Measurements from ENCODE around the gene ABCC3. TPM values are rescaled to one million over a fixed set of nuclear protein-coding genes. Genes with fewer than 3 reads are reported as not detected.

The ABCC3 gene
- total and polyA plus RNA-seq, 9 of the 15 experiments (the other 6 are each of a cell fraction or from before 2014, with no cell fraction given): 0.03 to 1.6 (median 0.42) TPM; not detected in 5

DNA sequence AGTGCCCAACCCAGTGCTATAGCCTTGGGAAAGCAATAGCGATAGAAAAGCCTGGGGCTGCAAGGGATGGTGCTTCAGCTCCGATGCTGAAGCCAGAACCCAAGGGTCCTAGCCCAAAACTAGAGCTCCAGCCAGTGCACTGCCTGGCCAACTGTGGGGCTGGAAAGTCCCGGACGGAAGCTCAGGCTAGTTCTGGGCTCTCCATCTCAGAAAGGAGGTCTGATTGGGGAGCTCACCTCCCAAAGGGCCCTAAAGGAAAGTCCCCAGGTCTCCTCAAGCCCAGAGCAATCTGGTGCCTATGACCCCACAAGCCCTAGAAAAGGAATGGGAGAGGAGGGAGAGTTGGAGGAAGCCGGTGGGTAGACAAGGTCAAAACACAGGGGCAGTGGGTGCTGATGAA lies 2.0 kb upstream of the ABCC3 start:
- FAIRE-seq (no peak), ATAC-seq (no peak), DNase-seq (ENCODE audit: extremely low read depth in 1 of 4, low spot score in 3 of 4) (no peak)
- Histone ChIP-seq H3K4me2 (ENCODE audit: insufficient read depth, low read length) (no peak overlapping the region), H3K36me3 (ENCODE audit: control insufficient read depth, insufficient read depth, low read length) (no peaks in the 10 kb centered on the region), H3K9me3 (replicated peaks; ENCODE audit: control insufficient read depth, insufficient read depth, low read depth, low read length) (no peaks in the 10 kb centered on the region), H3K27me3 (ENCODE audit: control insufficient read depth in 2 of 2, insufficient read depth in 2 of 2, low read length in 2 of 2) (peaks cover 27 to 77% of the 10 kb centered on the region in 2 experiments), H3K9me1 (ENCODE audit: control insufficient read depth, insufficient read depth, low read length) (no peaks in the 10 kb centered on the region), H3K79me2 (ENCODE audit: control insufficient read depth, insufficient read depth, low read length) (no peaks in the 10 kb centered on the region), H3K4me1 (replicated peaks in 1 of 2; ENCODE audit: control insufficient read depth in 2 of 2, insufficient read depth in 2 of 2, low read length in 2 of 2) (peaks cover 0 to 29% of the 10 kb centered on the region in 2 experiments; a peak in 4 of 5 replicates), H3K4me3 (no peak overlapping the region), H4K20me1 (replicated peaks; ENCODE audit: control insufficient read depth, insufficient read depth, low read length) (no peaks in the 10 kb centered on the region), H2AFZ (ENCODE audit: low read depth, low read length) (no peak overlapping the region), H3K27ac (ENCODE audit: extremely low read depth, low read depth, low read length) (no peak overlapping the region), H3K9ac (ENCODE audit: insufficient read depth in 1 of 2, low read depth in 2 of 2, low read length in 2 of 2) (no peak overlapping the region)
- ChIA-PET CTCF (ENCODE audit: low intra/inter-chr PET ratio) (interaction anchor here (1.7 kb wide), 1 partner anchor 49 kb away, joined by 4 read pairs; no protein-coding TSS in a partner anchor), POLR2A (interaction anchor here (0.6 to 1.5 kb wide), 4 partner anchors 9 to 87 kb away, joined by 3 to 6 read pairs (median 4); partner anchors contain the start of gene LUC7L3)
- whole genome bisulfite sequencing (ENCODE audit: insufficient coverage, low coverage, missing lambda C conversion rate): 47% methylated on average over 4 of the region's 5 CpGs
- in situ Hi-C loops (cut with MboI): no loop called here
- no TSS peak for BruUV-seq (replicated peaks)
- intact Hi-C loops (cut with micrococcal nuclease): loop anchor here (1.0 kb wide), 1 partner anchor 49 kb away; no protein-coding TSS in a partner anchor
- no peak for TF ChIP-seq NFIC (IDR thresholded peaks at IDR 0.05)
- no peak for TF ChIP-seq NFRKB (IDR thresholded peaks at IDR 0.05; ENCODE audit: low read depth)
- no peak for TF ChIP-seq PTBP1 (IDR thresholded peaks at IDR 0.05; ENCODE audit: low read depth, low read length)
- no peak for TF ChIP-seq PHF20 (IDR thresholded peaks at IDR 0.05; ENCODE audit: partially characterized antibody)
- TF ChIP-seq JUND (IDR thresholded peaks at IDR 0.05; ENCODE audit: borderline replicate concordance, low read depth, low read length): no peak
- TF ChIP-seq JUND (tag; IDR thresholded peaks at IDR 0.05; ENCODE audit: borderline replicate concordance, low read depth, low read length): no peak
- TF ChIP-seq ZNF263 (CRISPR knock-in tag; IDR thresholded peaks at IDR 0.05; ENCODE audit: borderline replicate concordance): no peak
- no peak for TF ChIP-seq TBL1XR1 (IDR thresholded peaks at IDR 0.05; ENCODE audit: low read length in 2 of 2)
- no peak for TF ChIP-seq DMBX1 (CRISPR knock-in tag; IDR thresholded peaks at IDR 0.05; ENCODE audit: borderline replicate concordance)
- no peak for TF ChIP-seq FOXA1 (IDR thresholded peaks at IDR 0.05; ENCODE audit: borderline replicate concordance)
- TF ChIP-seq, protein P1, sequence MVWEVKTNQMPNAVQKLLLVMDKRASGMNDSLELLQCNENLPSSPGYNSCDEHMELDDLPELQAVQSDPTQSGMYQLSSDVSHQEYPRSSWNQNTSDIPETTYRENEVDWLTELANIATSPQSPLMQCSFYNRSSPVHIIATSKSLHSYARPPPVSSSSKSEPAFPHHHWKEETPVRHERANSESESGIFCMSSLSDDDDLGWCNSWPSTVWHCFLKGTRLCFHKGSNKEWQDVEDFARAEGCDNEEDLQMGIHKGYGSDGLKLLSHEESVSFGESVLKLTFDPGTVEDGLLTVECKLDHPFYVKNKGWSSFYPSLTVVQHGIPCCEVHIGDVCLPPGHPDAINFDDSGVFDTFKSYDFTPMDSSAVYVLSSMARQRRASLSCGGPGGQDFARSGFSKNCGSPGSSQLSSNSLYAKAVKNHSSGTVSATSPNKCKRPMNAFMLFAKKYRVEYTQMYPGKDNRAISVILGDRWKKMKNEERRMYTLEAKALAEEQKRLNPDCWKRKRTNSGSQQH (CRISPR knock-in tag; IDR thresholded peaks at IDR 0.05): no peak
- TF ChIP-seq, protein P2, sequence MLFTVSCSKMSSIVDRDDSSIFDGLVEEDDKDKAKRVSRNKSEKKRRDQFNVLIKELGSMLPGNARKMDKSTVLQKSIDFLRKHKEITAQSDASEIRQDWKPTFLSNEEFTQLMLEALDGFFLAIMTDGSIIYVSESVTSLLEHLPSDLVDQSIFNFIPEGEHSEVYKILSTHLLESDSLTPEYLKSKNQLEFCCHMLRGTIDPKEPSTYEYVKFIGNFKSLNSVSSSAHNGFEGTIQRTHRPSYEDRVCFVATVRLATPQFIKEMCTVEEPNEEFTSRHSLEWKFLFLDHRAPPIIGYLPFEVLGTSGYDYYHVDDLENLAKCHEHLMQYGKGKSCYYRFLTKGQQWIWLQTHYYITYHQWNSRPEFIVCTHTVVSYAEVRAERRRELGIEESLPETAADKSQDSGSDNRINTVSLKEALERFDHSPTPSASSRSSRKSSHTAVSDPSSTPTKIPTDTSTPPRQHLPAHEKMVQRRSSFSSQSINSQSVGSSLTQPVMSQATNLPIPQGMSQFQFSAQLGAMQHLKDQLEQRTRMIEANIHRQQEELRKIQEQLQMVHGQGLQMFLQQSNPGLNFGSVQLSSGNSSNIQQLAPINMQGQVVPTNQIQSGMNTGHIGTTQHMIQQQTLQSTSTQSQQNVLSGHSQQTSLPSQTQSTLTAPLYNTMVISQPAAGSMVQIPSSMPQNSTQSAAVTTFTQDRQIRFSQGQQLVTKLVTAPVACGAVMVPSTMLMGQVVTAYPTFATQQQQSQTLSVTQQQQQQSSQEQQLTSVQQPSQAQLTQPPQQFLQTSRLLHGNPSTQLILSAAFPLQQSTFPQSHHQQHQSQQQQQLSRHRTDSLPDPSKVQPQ (CRISPR knock-in tag; IDR thresholded peaks at IDR 0.05; ENCODE audit: borderline replicate concordance): no peak
- TF ChIP-seq ZNF174 (CRISPR knock-in tag; IDR thresholded peaks at IDR 0.05): no peak
- TF ChIP-seq, protein P3, sequence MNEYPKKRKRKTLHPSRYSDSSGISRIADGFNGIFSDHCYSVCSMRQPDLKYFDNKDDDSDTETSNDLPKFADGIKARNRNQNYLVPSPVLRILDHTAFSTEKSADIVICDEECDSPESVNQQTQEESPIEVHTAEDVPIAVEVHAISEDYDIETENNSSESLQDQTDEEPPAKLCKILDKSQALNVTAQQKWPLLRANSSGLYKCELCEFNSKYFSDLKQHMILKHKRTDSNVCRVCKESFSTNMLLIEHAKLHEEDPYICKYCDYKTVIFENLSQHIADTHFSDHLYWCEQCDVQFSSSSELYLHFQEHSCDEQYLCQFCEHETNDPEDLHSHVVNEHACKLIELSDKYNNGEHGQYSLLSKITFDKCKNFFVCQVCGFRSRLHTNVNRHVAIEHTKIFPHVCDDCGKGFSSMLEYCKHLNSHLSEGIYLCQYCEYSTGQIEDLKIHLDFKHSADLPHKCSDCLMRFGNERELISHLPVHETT (CRISPR knock-in tag; conservative IDR thresholded peaks at IDR 0.05 in 1 of 2, IDR thresholded peaks at IDR 0.05 in 1 of 2): no peak
- no peak for TF ChIP-seq NCOA2 (IDR thresholded peaks at IDR 0.05; ENCODE audit: partially characterized antibody in 2 of 2)
- TF ChIP-seq SLC30A9 (CRISPR knock-in tag; IDR thresholded peaks at IDR 0.05): no peak
- TF ChIP-seq SIRT6 (IDR thresholded peaks at IDR 0.05; ENCODE audit: low read depth, low read length): no peak
- TF ChIP-seq CHD4 (IDR thresholded peaks at IDR 0.05; ENCODE audit: insufficient read depth, insufficient replicate concordance, low read depth, low read length, poor library complexity, severe bottlenecking): no peak
